Motor neuron (in vitro differentiated cells): ENCODE measurements around the gene CIDEC. TPM values are rescaled to one million over a fixed set of nuclear protein-coding genes. Genes with fewer than 3 reads are reported as not detected.
"Not testable (repeated sequence)": the region's sequence is repeated elsewhere in the genome, so short reads cannot be mapped to it uniquely, and the experiment has no call there.

Experiments
- ATAC-seq, 8 experiments: fragments of 200-7000 bp; cut with Tn5 transposase; replicated peaks in 6 of 8; 2 replicates each; pipeline ENCODE4 v1.8.0; 2021; ENCODE audit warnings: mild to moderate bottlenecking in 8 of 8, moderate library complexity in 8 of 8
- H3K27ac ChIP-seq, 2 donors: fragments of 250-450 bp; sonication (Bioruptor Pico); 2 replicates each; pipeline ENCODE4 v1.9.0; 2021; ENCODE audit warnings: antibody characterized with exemption in 2 of 2, mild to moderate bottlenecking in 2 of 2, moderate library complexity in 1 of 2
- H3K4me1 ChIP-seq, 2 donors: fragments of 250-450 bp; sonication (Bioruptor Pico); replicated peaks in 1 of 2; 2 replicates each; pipeline ENCODE4 v1.6.1; 2021; ENCODE audit warnings: antibody characterized with exemption in 2 of 2, mild to moderate bottlenecking in 2 of 2, moderate library complexity in 1 of 2
- H3K4me3 ChIP-seq, 5 donors: fragments of 250-450 bp; sonication (Bioruptor Pico); 2 replicates each; pipeline ENCODE4 v1.9.0; 2021; ENCODE audit warnings: antibody characterized with exemption in 5 of 5, mild to moderate bottlenecking in 5 of 5, moderate library complexity in 4 of 5
- WGBS, 10 experiments: fragments of 450-650 bp; shearing (Covaris generic); methylation state at CpG; one replicate each; pipeline ENCODE4 v1.0.0; 2022; 5-methylcytosine and 5-hydroxymethylcytosine counted together
- in situ Hi-C, 9 experiments: fragments of 400-800 bp; cut with MboI; loops; one replicate each; pipeline ENCODE4 v1.15.0; 2021; ENCODE audit warnings: low sequenced_read_pairs in 9 of 9, low pct_unique_long_range_greater_than_20kb in 2 of 9; ENCODE audit not compliant: unreplicated experiment in 9 of 9
- total RNA-seq, 8 experiments: library from RNA; unstranded; fragments of 300-600 nt; gene quantifications; 2 replicates each; pipeline versions ENCODE4 v1.2.3 to v1.2.4, GENCODE V29; 2022

Gene CIDEC
- total RNA-seq, 8 experiments from 2014 or later = 0.43 TPM; not detected in 7

- 80 to 94% methylated on average over 2 to 6 of the region's 22 CpGs; no CpG with 5 or more reads in 8 of the 10 experiments for WGBS, 10 experiments
- in situ Hi-C loops = no loop called here
- ATAC-seq = peak in 4 of 8 experiments; percentile 6 to 56 (median 16)
- no peak overlapping the region for H3K4me3 ChIP-seq
- no peak overlapping the region for H3K27ac ChIP-seq
- peaks cover 0 to 11% of the 10 kb centered on the region in 2 donors for H3K4me1 ChIP-seq
These were observed 16.8 kb downstream of the CIDEC start for GRCh38 chr3:9863058-9863772.

GRCh38 chr3:9862391-9863057 is 17.5 kb downstream of the CIDEC start:
- Histone ChIP-seq H3K4me3 (no peak overlapping the region), H3K27ac (no peak overlapping the region)
- 84% methylated on average over 5 of the region's 45 CpGs; no CpG with 5 or more reads in 9 of the 10 experiments for WGBS, 10 experiments

DNA sequence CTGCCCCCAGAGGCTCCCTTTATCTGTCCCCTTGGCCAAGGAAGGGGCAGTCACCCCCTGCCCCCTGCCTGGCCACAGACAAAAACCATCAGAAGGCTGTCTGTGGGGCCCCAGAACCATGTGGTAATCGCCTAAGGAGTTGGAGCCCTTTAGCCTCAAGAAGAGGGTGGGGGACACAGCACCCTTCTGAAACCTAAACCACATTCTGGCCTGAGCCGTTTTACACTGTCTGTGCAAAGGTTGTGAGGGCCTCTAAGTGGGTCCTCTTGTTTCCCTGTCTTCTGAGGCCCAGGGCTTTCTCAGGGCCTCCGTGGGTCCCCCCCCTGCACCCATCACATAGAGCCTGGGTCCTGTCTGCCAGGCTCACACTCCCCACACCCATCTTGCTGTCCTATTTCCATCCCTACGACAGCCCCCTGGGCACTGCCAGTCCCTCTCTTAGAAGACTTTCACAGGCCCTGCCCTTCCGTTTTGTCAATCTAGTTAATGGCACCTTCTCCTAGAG is 18.4 kb downstream of the CIDEC start:
- H3K4me1 ChIP-seq = peaks cover 0 to 11% of the 10 kb centered on the region in 2 donors
- H3K4me3 ChIP-seq = no peak overlapping the region
- no peak overlapping the region for H3K27ac ChIP-seq
- in situ Hi-C loops = no loop called here
- WGBS, 10 experiments = 40 to 95% (median 86%) methylated on average over 1 to 4 of the region's 5 CpGs; no CpG with 5 or more reads in 6 of the 10 experiments
- ATAC-seq = no peak

More at GRCh38 chr3:9862391-9863057, 17.5 kb downstream of the CIDEC start:
- H3K4me1 ChIP-seq = peaks cover 0 to 11% of the 10 kb centered on the region in 2 donors
- ATAC-seq = peak; percentile 52 to 97 (median 89)
- in situ Hi-C loops = no loop called here

DNA sequence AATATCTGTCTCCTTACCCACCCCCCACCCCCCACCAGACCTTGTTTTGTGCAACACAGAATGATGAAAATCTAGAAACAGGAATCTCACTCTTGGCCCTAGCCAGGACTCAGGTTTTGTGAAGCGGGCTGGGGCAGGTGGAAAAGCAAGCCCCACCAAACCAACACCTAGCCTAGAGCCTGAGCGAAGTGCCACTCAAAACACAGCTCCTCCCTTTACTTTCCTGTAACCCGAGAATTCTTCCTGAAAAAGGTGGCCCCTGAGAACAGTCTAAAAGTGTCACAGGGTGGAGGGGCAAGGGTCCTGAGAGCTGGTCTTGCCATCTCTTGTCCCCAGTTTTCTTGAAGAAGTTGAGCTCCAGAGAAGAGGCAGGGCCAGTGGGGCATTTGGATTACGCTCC is 18.9 kb downstream of the CIDEC start:
- Histone ChIP-seq H3K27ac (no peak overlapping the region), H3K4me3 (no peak overlapping the region), H3K4me1 (peaks cover 0 to 11% of the 10 kb centered on the region in 2 donors)
- no peak for ATAC-seq
- in situ Hi-C loops = no loop called here
- WGBS, 10 experiments = 33 to 100% (median 89%) methylated on average over 1 to 3 of the region's 4 CpGs; no CpG with 5 or more reads in 6 of the 10 experiments

GRCh38 chr3:9859530-9860025 is 20.5 kb downstream of the CIDEC start:
- 60 to 81% methylated on average over 1 to 4 of the region's 12 CpGs; no CpG with 5 or more reads in 8 of the 10 experiments for WGBS, 10 experiments
- in situ Hi-C loops = no loop called here
- ATAC-seq = no peak
- Histone ChIP-seq H3K4me3 (no peak overlapping the region), H3K27ac (no peak overlapping the region), H3K4me1 (peaks cover 0 to 11% of the 10 kb centered on the region in 2 donors)

DNA sequence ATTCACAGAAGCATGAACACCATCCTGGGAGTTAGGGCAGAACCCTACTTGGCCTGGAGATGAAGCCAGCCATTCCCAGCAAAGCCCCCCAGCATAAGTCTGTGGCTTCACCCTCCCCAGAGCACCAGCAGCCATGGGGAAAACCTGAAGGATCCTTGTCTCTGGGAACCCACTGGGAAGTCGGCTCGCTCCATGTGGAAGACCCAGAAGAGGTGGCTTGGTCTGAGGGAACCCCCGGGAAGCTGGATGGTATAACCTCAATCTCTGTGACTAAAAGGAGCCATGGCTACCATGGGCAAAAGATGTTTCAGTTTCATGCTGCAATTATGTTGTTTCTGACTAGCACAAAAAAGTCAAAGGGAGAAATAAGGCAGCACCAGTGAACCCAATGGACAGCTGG is 24.5 kb downstream of the CIDEC start:
- in situ Hi-C loops = no loop called here
- H3K27ac ChIP-seq = no peak overlapping the region
- 66 to 100% (median 88%) methylated on average over 2 to 3 of the region's 3 CpGs; no CpG with 5 or more reads in 5 of the 10 experiments for WGBS, 10 experiments
- ATAC-seq = no peak
- no peak overlapping the region for H3K4me3 ChIP-seq
- no peaks in the 10 kb centered on the region for H3K4me1 ChIP-seq

- ATAC-seq, H3K27ac ChIP-seq, H3K4me1 ChIP-seq, in situ Hi-C loops, H3K4me3 ChIP-seq: not testable (repeated sequence)
- WGBS, 10 experiments = 60 to 100% (median 96%) methylated on average over 1 to 4 of the region's 11 CpGs; no CpG with 5 or more reads in 1 of the 10 experiments
These were observed 25.6 kb downstream of the CIDEC start for GRCh38 chr3:9854291-9854940.

DNA sequence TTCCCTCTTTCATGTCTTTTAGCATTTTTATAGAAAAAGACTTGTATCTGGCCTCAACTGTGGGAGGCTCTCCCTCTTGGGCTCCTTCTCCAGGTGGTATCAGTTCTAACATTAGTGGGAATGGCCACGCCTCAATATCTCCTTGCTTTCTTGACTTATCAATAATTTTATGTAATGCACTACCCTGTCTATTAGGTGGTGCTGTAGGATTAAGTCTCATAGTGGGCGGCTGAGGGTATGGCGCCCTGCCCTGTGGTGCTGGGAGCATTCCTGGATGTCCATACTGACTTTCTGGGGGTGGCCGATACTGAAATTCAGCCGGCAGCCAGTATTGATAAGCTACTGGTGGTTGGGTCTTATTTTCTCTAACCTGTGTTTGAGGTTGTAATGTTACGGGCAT is 27.5 kb downstream of the CIDEC start:
- in situ Hi-C loops = no loop called here
- 81 to 96% (median 90%) methylated on average over 2 to 5 of the region's 6 CpGs; no CpG with 5 or more reads in 5 of the 10 experiments for WGBS, 10 experiments
- Histone ChIP-seq H3K27ac (no peak overlapping the region), H3K4me3 (no peak overlapping the region), H3K4me1 (peaks cover 2 to 10% of the 10 kb centered on the region in 2 donors)
- no peak for ATAC-seq

GRCh38 chr3:9851926-9852325 is 28.1 kb downstream of the CIDEC start:
- 37 to 100% (median 89%) methylated on average over 2 to 6 of the region's 6 CpGs; no CpG with 5 or more reads in 2 of the 10 experiments for WGBS, 10 experiments
- H3K4me1 ChIP-seq = peaks cover 2 to 12% of the 10 kb centered on the region in 2 donors
- H3K4me3 ChIP-seq, ATAC-seq, H3K27ac ChIP-seq, in situ Hi-C loops: not testable (repeated sequence)

- 53 to 90% (median 68%) methylated on average over 1 to 4 of the region's 6 CpGs; no CpG with 5 or more reads in 4 of the 10 experiments for WGBS, 10 experiments
- in situ Hi-C loops, ATAC-seq, H3K4me3 ChIP-seq, H3K27ac ChIP-seq: not testable (repeated sequence)
- H3K4me1 ChIP-seq = peaks cover 2 to 12% of the 10 kb centered on the region in 2 donors
These were observed 28.7 kb downstream of the CIDEC start for GRCh38 chr3:9851383-9851782.

DNA sequence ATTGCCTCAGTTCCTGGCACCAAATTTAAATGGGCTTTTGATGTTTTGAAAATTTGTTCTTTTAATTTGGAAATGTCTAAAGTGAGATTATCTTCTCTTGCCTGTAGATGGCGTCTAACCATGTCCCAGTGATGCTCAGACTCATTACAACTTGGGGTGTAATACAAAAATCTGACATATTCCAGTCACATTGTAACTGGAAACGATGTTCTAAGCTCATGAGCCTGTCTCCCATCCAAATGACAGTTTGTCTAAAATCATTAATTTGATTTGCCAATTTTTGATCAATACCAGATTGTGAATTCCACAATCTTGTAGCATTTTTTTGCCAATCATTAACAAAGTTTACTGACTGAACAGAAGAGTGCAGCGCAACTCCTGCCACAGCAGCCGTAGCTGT is 31.2 kb downstream of the CIDEC start:
- 0 to 56% (median 26%) methylated on average over 1 to 4 of the region's 4 CpGs; no CpG with 5 or more reads in 2 of the 10 experiments for WGBS, 10 experiments
- H3K27ac ChIP-seq, ATAC-seq, H3K4me3 ChIP-seq, in situ Hi-C loops: not testable (repeated sequence)
- peaks cover 6 to 12% of the 10 kb centered on the region in 2 donors for H3K4me1 ChIP-seq

DNA sequence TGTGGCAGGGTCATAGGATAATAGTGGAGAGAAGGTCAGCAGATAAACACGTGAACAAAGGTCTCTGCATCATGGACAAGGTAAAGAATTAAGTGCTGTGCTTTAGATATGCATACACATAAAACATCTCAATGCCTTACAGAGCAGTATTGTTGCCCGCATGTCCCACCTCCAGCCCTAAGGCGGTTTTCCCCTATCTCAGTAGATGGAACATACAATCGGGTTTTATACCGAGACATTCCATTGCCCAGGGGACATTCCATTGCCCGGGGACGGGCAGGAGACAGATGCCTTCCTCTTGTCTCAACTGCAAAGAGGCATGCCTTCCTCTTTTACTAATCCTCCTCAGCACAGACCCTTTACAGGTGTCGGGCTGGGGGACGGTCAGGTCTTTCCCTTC is 32.2 kb downstream of the CIDEC start:
- H3K4me1 ChIP-seq = peaks cover 8 to 12% of the 10 kb centered on the region in 2 donors
- 12 to 60% methylated on average over 1 to 5 of the region's 9 CpGs; no CpG with 5 or more reads in 8 of the 10 experiments for WGBS, 10 experiments
- in situ Hi-C loops, H3K27ac ChIP-seq, ATAC-seq, H3K4me3 ChIP-seq: not testable (repeated sequence)
